GM21723 (cell line): Measurements from ENCODE around the gene NECAP2.
"Not testable (repeated sequence)": the region's sequence is repeated elsewhere in the genome, so short reads cannot be mapped to it uniquely, and the experiment has no call there.

Source experiments
- ATAC-seq: cut with Tn5 transposase; IDR thresholded peaks from one replicate; pipeline ENCODE4 v1.9.1; 2021; ENCODE audit warnings: mild to moderate bottlenecking, moderate library complexity; ENCODE audit not compliant: unreplicated experiment

Gene NECAP2

GRCh38 chr1:16425125-16426025 is 15.1 kb upstream of the NECAP2 start:
- ATAC-seq: no peak

- no peak for ATAC-seq
Measured at GRCh38 chr1:16430606-16431005, 9.9 kb upstream of the NECAP2 start.

- no peak for ATAC-seq
Measured at GRCh38 chr1:16433030-16433429, 7.5 kb upstream of the NECAP2 start.

GRCh38 chr1:16434007-16434406 is 6.5 kb upstream of the NECAP2 start:
- ATAC-seq: no peak

- no peak for ATAC-seq
Measured at GRCh38 chr1:16434501-16434900, 6.0 kb upstream of the NECAP2 start.

DNA sequence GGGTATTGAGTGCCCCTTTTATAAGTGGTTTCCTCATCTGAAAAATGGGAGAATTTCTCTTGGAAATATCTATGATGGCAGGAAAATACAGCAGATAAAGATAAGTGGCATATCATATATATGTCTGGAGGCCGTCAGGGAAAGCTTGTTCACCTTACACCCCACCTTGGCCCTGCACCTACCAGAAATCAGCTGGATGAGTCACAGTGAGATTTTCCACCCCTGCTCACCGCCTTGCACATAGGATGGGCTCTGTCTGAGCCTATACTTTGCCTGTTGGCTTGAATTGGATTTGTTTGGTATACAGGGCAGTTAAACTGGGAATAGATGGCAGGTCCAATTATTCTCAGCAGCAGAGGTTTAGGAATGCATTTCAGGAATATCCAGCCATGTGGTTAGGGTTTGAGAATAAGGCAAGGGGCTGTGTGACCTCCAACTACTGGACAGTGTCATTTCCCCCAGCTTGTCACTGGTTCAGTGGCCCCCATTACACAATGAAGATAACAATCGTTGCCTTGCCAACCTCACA is 3.5 kb upstream of the NECAP2 start, which contains the start of gene SPATA21:
Gene SPATA21, minus strand, starts transcription at position 479 of the 529 bp plus-strand sequence. CDS start 6,053 bp downstream, outside the sequence.
- no peak for ATAC-seq

GRCh38 chr1:16438516-16438915 is 2.0 kb upstream of the NECAP2 start:
- ATAC-seq: no peak

- ATAC-seq: no peak
Measured at GRCh38 chr1:16438924-16439323, 1.6 kb upstream of the NECAP2 start.

DNA sequence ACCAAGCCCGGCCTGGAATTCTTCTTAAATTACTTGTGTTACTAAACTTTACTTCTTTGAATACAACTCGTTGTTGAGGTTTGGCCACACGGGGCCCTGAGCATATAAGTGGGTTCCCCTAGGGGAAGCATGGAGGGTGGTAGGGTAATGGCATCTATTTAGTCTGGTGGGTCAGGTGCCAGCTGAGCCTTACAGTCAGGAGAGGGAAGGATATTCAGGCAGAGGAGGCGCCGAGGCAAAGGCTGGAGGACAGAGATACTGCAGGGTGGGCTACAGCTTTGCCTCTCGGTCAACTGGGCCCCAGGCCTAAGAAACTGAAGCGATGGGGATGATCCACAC is 424 bp upstream of the NECAP2 start:
- ATAC-seq: peak; percentile 28

- ATAC-seq: no peak
Measured at GRCh38 chr1:16441282-16441665, 750 bp downstream of the NECAP2 start.

DNA sequence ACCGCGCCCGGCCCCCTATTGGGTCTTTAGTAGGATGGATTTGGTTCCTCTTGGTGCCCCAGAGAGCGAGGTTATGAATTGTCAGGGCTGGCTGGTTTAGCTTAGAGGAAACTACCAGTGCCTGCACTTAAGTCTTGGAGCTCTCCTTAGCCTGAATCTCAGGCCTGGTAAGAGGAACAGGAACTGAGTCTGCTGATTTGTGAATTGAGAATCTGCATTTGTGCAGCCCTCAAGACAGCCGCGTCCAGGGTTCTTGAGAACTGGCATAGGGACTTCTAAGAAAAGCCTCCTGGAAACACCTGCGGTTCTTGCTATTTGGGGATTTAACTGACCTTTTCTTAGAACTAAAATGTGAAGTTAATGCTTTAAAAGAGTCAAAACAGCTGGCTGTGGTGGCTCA is 1.7 kb downstream of the NECAP2 start:
- ATAC-seq: no peak

- ATAC-seq: no peak
Measured at GRCh38 chr1:16442941-16443340, 2.4 kb downstream of the NECAP2 start.

GRCh38 chr1:16443975-16444770 is 3.6 kb downstream of the NECAP2 start:
- ATAC-seq: no peak

DNA sequence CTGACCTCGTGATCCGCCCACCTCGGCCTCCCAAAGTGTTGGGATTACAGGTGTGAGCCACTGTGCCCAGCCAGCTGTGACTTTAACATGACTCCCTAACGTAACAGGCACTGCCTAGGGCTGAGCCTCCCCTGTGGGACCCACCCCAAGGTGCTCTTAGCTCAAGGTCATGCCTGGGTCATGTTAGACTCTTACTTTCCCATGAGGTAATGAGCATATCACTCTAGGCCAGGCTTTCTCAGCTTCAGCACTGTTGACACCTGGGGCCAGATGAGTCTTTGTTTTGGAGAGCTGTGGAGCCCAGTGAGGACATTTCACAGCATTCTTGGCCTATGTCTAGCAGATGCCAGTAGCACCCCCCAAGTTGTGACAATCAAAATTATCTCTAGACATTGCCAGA is 4.5 kb downstream of the NECAP2 start:
- no peak for ATAC-seq

GRCh38 chr1:16446116-16446515 is 5.6 kb downstream of the NECAP2 start:
- ATAC-seq: no peak

DNA sequence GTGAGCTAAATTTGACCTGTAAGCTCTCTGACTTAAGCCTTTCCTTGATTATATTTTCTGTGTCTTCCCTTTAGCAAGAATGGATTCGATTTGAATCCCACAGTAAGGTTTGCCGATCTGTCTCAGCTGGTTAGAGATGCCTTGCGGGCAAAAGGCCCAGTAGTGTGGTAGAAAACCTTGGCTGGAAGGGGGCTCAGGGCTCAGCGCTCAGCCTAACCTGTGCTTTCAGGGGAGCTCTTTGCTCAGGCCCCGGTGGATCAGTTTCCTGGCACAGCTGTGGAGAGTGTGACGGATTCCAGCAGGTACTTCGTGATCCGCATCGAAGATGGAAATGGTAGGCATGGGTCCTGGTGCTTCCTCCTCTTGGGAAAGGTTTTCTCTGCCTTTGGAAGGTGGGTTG is 7.1 kb downstream of the NECAP2 start:
- no peak for ATAC-seq

DNA sequence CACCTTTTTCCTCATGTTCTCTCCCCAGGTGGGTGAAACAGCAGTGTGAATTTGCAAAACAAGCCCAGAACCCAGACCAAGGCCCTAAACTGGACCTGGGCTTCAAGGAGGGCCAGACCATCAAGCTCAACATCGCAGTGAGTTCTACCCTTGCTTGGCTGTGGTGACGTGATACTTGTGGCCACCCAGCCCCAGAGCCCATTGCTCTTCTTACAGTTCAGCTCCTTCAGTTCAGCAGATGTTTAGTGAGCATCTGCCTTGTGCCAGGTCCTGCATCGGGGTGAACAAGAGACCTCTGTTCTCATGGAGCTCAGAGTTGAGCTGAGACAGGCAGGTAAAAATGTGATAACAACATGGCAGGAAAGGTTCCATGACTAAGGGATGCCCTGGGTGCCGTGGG is 8.5 kb downstream of the NECAP2 start:
- ATAC-seq: no peak

- no peak for ATAC-seq
Measured at GRCh38 chr1:16449666-16450065, 9.1 kb downstream of the NECAP2 start.

GRCh38 chr1:16450863-16451481 is 10.4 kb downstream of the NECAP2 start:
- ATAC-seq: no peak

GRCh38 chr1:16451841-16452528 is 11.5 kb downstream of the NECAP2 start:
- no peak for ATAC-seq

- not testable (repeated sequence) for ATAC-seq
Measured at GRCh38 chr1:16454909-16455308, 14.4 kb downstream of the NECAP2 start.
